ENCODE measurements around the gene LIPI.
"Not testable (repeated sequence)": the region's sequence is repeated elsewhere in the genome, so short reads cannot be mapped to it uniquely, and the experiment has no call there.

The LIPI gene

GRCh38 chr21:14210738-14211137, at the start of gene LIPI:
TSS of gene LIPI (minus strand) at chr21:14210955. CDS start at chr21:14210845, 110 bp downstream.
- DNase-seq = no peak

GRCh38 chr21:14260174-14260764, 49.5 kb upstream of the LIPI start:
- no peak for DNase-seq

- DNase-seq = no peak
These were observed 49.0 kb upstream of the LIPI start for GRCh38 chr21:14259747-14260146.

DNA sequence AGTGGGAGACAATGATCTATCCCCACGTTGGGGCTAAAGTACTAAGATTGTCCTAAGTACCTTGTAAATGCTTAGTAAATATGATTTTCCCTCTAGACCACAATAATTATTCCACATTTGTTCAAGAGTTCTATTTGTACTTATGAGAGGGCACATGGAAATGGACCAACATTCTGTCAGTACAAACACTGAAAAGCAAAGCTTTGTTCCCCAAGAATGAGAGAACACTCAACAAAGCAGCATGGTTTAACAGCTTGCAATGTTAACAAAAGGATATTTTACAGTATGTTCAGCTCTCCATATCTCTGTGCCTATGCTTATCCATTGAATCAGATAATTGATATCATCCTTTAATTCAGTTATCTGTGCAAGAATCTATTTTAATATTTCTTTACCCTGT, 40.6 kb upstream of the LIPI start:
- no peak for DNase-seq

DNA sequence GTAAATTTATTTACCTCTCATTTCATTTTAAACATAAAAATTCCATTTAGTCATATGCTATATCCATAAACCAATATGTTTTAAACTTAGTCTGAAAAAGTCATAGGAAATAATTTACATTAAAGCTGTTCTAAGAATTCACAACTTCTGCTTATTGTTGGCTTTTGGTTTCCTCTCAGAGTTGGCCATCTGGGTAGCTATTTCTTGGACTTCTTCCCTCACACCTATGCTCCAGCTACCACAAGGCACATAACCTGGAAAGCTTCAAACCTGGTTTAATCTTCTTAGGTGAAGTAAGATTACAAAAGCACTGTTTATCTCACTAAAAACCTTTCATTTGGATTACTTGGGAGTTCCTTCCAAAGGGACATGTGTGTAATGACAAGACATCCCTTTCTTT, 35.0 kb upstream of the LIPI start:
- DNase-seq = no peak

GRCh38 chr21:14244911-14245310, 34.2 kb upstream of the LIPI start:
- no peak for DNase-seq

DNA sequence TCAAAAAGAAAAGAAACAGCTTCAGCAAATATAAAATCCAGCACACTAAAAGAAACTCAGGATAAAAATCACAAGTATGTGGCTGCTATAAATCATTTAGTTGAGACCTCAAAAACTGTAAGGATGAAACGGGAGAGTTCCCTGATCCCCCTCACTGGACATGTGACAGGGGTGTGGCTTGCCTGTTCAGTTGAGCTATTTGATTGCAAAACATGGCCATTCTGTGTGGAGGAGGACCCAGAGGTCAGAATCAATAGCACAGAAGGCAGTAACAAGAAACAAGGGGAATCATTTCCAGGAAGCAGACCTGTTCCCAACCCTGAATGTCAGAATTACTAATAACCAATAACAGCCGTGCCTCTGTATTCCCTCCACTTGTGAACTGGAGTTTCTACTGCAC, 33.1 kb upstream of the LIPI start:
- DNase-seq = no peak

GRCh38 chr21:14243461-14243860, 32.7 kb upstream of the LIPI start:
- DNase-seq = no peak

GRCh38 chr21:14241297-14241696, 30.5 kb upstream of the LIPI start:
- DNase-seq = no peak

- DNase-seq = no peak
These were observed 28.5 kb upstream of the LIPI start for GRCh38 chr21:14239281-14239680.

DNA sequence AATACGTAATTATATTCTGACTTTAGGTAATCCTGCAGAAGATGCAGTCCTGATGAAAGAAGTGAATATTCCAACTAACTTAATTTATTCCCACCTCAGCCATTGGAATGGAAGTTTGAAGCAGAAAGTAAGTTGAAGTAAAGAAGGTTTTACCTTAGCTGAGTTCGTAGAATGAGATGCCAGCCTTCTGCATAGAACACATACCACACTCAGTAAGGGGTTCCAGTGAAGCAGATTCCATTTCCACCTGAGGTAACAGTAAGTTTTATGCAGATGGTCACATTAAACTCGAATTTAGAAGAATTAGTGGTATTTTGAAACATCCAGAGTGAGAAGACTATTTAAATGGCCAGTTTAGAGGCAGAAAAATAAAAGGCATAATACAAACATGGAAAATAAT, 25.4 kb upstream of the LIPI start:
- no peak for DNase-seq

GRCh38 chr21:14235101-14235500, 24.3 kb upstream of the LIPI start:
- DNase-seq = no peak

- DNase-seq = no peak
These were observed 18.6 kb upstream of the LIPI start for GRCh38 chr21:14229399-14229798.

GRCh38 chr21:14223365-14223764, 12.6 kb upstream of the LIPI start:
- no peak for DNase-seq

DNA sequence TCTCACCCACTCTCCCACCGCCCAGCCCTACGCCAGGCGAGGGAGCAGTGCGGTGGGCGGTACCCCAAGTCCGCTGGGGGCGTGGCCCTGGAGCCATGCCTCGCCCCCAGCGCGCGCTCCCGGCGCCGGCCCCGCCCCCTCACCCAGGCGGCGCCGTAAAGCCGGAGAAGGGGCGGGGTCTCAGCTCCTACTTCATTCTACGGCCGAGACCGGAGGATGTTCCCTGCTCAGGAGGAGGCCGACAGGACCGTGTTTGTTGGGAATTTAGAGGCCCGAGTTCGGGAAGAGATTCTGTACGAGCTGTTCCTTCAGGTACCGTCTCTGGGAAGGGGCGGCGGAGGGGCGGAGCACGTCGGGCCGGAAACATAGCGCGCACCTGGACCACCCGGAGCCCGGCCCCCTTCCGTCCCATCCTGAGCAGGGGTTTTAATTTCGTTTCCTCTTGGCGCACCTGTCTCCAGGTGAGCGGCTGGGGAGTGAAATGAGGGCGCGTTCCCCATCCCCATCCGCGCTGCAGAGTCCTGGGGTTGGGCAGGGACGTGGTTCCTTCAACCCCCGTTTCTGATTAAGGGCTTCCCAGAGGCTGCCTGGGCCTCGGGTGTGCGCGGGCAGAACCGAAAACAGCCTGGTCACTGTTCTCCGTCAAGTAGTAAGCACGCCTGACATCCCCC, 5.4 kb upstream of the LIPI start, which contains the start of gene RBM11:
RBM11 (plus strand) TSS at position 187 of the 671 bp plus-strand sequence; CDS start at position 217, 30 bp downstream.
- peak; percentile 88 for DNase-seq

DNA sequence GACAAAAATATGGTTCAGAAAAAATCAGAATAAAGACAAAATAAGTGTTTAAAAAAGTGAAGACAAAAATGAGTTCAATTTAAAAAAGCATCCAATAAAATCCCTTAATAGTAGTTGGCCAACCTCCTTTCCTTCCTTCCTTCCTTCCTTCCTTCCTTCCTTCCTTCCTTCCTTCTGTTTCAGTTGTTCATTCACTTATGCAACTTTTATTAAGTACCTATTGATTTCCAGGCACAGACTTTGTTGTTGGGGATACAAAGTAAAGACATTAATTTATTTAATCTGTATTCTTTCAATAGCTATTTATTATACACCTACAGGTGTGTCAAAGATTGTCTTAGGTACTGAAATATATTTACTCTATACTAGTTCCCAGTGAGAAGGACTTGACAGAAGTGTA, 2.4 kb upstream of the LIPI start:
- no peak for DNase-seq

DNA sequence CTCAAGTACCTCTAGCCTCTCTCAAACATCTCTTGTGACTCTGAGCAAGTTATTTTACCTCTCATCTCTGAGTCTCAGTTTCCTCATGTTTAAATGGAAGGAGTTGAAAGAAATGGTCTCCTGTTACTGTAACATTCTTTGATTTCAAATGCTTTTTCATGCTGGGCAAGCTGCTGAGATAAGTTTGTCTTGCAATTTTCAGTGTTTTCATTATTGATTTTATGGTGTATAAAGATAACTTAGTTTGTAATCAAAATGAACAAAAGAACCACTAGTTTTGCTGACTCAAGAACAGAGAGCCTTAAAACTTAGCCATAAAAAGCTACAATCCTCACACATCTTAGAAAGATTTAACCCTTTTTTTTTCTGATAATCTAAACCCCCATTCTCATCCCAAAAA, 4.5 kb downstream of the LIPI start:
- no peak for DNase-seq

DNA sequence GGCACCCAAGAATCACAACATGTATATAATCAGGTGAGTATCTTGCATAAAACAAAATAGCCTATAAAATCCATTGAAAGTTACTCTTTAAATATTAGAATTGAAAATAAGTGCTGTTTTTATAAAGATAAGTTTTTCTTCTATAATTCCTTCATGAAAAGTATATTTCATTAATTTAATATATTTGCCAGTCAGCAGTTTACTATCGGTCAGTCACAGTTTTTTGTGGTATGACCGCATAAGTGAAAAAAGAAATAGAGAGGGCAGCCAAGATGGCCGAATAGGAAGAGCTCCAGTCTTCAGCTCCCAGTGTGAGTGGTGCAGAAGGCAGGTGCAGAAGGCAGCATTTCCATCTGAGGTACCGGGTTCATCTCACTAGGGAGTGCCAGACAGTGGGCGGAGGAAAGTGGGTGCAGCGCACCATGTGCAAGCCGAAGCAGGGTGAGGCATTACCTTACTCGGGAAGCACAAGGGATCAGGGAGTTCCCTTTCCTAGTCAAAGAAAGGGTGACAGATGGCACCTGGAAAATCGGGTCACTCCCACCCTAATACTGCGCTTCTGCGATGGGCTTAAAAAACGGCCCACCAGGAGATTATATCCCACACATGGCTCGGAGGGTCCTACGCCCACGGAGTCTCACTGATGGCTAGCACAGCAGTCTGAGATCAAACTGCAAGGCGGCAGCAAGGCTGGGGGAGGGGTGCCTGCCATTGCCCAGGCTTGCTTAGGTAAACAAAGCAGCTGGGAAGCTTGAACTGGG, 44.1 kb downstream of the LIPI start:
- not testable (repeated sequence) for DNase-seq

GRCh38 chr21:14143999-14144398, 66.8 kb downstream of the LIPI start:
- no peak for DNase-seq

DNA sequence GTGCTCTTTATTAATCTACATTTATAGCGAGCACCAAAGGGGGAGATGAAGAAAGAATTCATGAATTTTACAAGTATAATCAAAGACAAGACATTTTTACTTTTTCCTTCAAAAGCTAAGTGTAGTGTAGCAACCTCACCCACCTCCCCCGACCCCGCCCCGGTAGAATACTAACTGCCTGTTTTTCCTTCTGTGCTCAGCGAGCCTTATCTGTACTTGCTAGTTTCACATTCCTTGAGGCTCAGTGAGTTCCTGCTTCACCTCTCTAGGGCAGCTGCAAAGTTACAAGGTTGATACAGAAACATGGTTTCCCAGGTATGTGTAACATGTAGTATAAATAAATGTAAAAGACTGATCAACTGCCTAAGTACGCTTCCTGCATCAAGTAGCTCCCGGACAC, 86.5 kb downstream of the LIPI start:
- no peak for DNase-seq

DNA sequence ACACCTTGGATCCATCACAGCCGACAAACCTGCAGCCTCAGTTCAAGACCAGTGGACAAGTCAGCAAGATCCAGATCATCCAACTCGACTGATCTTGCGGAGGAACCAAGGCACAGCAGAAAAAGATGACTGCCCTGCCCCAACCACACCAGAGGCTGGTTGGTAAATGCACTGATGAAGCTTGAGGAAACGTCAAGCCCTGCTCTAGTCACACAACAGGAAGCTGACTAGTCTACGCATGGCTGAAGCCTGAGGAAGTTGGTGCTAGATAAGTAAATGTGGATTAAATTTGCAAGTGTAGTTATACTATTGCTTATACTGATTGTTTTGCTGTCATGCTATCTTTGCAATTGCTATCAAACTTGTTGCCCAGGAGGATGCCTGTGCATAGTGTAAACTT, 89.0 kb downstream of the LIPI start:
- no peak for DNase-seq

DNA sequence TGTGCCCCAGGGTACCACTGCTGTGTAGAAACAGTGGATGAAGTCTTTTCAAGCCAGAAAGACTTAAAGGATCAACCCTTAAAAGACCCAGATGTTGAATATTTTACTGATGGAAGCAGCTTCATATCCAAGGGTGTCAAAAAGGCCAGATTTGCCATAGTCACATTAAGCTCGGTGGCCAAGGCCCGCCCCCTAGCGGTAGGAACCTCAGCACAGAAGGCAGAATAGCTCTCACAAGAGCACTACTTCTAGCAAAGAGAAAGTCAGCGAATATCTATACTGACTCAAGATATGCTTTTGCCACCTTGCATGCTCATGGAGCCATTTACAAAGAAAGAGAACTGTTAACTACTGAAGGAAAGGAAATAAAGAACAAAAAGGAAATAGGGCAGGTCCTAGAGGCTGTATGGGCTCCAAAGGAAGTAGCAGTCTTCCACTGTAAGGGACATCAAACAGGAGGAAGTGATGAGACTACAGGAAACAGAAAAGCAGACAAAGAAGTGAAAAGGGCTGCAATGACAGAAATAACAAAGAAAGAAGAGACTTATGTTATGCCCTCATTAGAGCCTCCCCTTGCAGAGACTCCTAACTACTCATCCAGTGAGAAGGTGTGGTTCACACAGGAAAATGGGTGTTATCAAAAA, 90.5 kb downstream of the LIPI start:
- DNase-seq = peak; percentile 66

- DNase-seq = no peak
These were observed 91.7 kb downstream of the LIPI start for GRCh38 chr21:14119038-14119437.

- DNase-seq = no peak
These were observed 94.7 kb downstream of the LIPI start for GRCh38 chr21:14116080-14116481.
